Chondrocyte (in vitro differentiated cells): Measurements from ENCODE around the gene CA6. TPM values are rescaled to one million over a fixed set of nuclear protein-coding genes. Genes with fewer than 3 reads are reported as not detected.

ENCODE experiments used
- DNase-seq: peaks from one replicate; pipeline ENCODE4 v3.0.0; 2021; ENCODE audit warnings: mixed read lengths, low spot score
- H3K27ac Mint-ChIP-seq: one replicate; pipeline ENCODE4 v1.8.0; 2021; ENCODE audit warnings: mild to moderate bottlenecking, moderate library complexity, mixed read lengths; ENCODE audit not compliant: unreplicated experiment
- H3K27me3 Mint-ChIP-seq: 2 replicates; pipeline ENCODE4 v1.8.0; 2021; ENCODE audit warnings: low read depth, mixed read lengths
- H3K36me3 Mint-ChIP-seq: 2 replicates; pipeline ENCODE4 v1.8.0; 2021; ENCODE audit warnings: low read depth, mixed read lengths
- H3K4me1 Mint-ChIP-seq: 2 replicates; pipeline ENCODE4 v1.8.0; 2021; ENCODE audit warnings: low read depth, mild to moderate bottlenecking, mixed read lengths
- H3K4me3 Mint-ChIP-seq: one replicate; pipeline ENCODE4 v1.8.0; 2021; ENCODE audit warnings: mild to moderate bottlenecking, moderate library complexity, mixed read lengths; ENCODE audit not compliant: unreplicated experiment
- H3K9me3 Mint-ChIP-seq: 2 replicates; pipeline ENCODE4 v1.8.0; 2021; ENCODE audit warnings: low read depth, mixed read lengths
- CTCF ChIP-seq: fragments of 200-600 bp; sonication (generic); IDR thresholded peaks from 2 replicates; pipeline ENCODE4 v1.5.0; 2021; ENCODE audit warnings: antibody characterized with exemption, mild to moderate bottlenecking, moderate library complexity
- total RNA-seq: library from RNA; stranded (reverse); gene quantifications from 3 replicates; pipeline ENCODE4 v1.2.1, GENCODE V29; 2021

The CA6 gene
- total RNA-seq, 1 donor from 2014 or later: not detected

- Mint-ChIP-seq H3K9me3 (no peaks in the 10 kb centered on the region), H3K4me1 (peaks cover 2% of the 10 kb centered on the region), H3K27me3 (peaks cover 4% of the 10 kb centered on the region), H3K4me3 (no peak overlapping the region), H3K27ac (no peak overlapping the region), H3K36me3 (no peaks in the 10 kb centered on the region)
- TF ChIP-seq CTCF: peak; percentile 63
- DNase-seq: no peak
Observed at GRCh38 chr1:9005395-9005708, 59.7 kb downstream of the CA6 start.

GRCh38 chr1:9006956-9007615, 61.4 kb downstream of the CA6 start:
- Mint-ChIP-seq H3K27me3 (peaks cover 4% of the 10 kb centered on the region), H3K27ac (no peak overlapping the region), H3K9me3 (no peaks in the 10 kb centered on the region), H3K36me3 (no peaks in the 10 kb centered on the region), H3K4me3 (no peak overlapping the region), H3K4me1 (peaks cover 2% of the 10 kb centered on the region)
- no peak for DNase-seq
- no peak for TF ChIP-seq CTCF

- Mint-ChIP-seq H3K4me3 (no peak overlapping the region), H3K27ac (no peak overlapping the region), H3K36me3 (no peaks in the 10 kb centered on the region), H3K9me3 (no peaks in the 10 kb centered on the region), H3K4me1 (peaks cover 2% of the 10 kb centered on the region), H3K27me3 (peaks cover 4% of the 10 kb centered on the region)
- TF ChIP-seq CTCF: no peak
- no peak for DNase-seq
Observed at GRCh38 chr1:9008236-9008635, 62.6 kb downstream of the CA6 start.

GRCh38 chr1:9009438-9010370, 64.0 kb downstream of the CA6 start:
- Mint-ChIP-seq H3K27ac (no peak overlapping the region), H3K9me3 (no peaks in the 10 kb centered on the region), H3K36me3 (no peaks in the 10 kb centered on the region), H3K27me3 (peaks cover 4% of the 10 kb centered on the region), H3K4me3 (no peak overlapping the region), H3K4me1 (peaks cover 2% of the 10 kb centered on the region)
- peak; percentile 74 for TF ChIP-seq CTCF
- DNase-seq: no peak

- TF ChIP-seq CTCF: no peak
- Mint-ChIP-seq H3K4me3 (no peak overlapping the region), H3K27me3 (peaks cover 4% of the 10 kb centered on the region), H3K27ac (no peak overlapping the region), H3K4me1 (no peaks in the 10 kb centered on the region), H3K36me3 (no peaks in the 10 kb centered on the region), H3K9me3 (no peaks in the 10 kb centered on the region)
- DNase-seq: no peak
Observed at GRCh38 chr1:9010781-9011323, 65.2 kb downstream of the CA6 start.
